Fibroblast of lung (primary cell): ENCODE measurements around the gene TIGD2.
"Not testable (repeated sequence)": the region's sequence is repeated elsewhere in the genome, so short reads cannot be mapped to it uniquely, and the experiment has no call there.

Experiments
- CTCF ChIP-seq, 2 donors: IDR thresholded peaks in 1 of 2; conservative IDR thresholded peaks in 1 of 2; 1 replicate in 1 of 2; 2 replicates in 1 of 2; pipeline ENCODE4 v1.5.1; 2011 to 2012; ENCODE audit warnings: low read length in 2 of 2, control low read depth in 1 of 2, inconsistent platforms in 1 of 2, low read depth in 1 of 2, mild to moderate bottlenecking in 1 of 2
- EZH2 ChIP-seq: IDR thresholded peaks from 2 replicates; pipeline ENCODE4 v1.5.1; 2012; ENCODE audit warnings: low read length, control low read depth, mild to moderate bottlenecking; ENCODE audit errors: missing control alignments

GRCh38 chr4:89144652-89145051 lies 33.3 kb downstream of the TIGD2 start:
- TF ChIP-seq CTCF (conservative IDR thresholded peaks at IDR 0.05 in 1 of 2, IDR thresholded peaks at IDR 0.05 in 1 of 2; ENCODE audit: low read depth in 1 of 2, low read length in 2 of 2); EZH2: not testable (repeated sequence)
